H9 (cell line): ENCODE results near the gene MRPL36. TPM values are rescaled to one million over a fixed set of nuclear protein-coding genes. Genes with fewer than 3 reads are reported as not detected.

ENCODE experiments used
- DNase-seq: peaks from one replicate; pipeline ENCODE4 v3.0.0-alpha.2; 2017
- H2AFZ ChIP-seq: one replicate; pipeline ENCODE4 v1.6.1; 2013; ENCODE audit warnings: mild to moderate bottlenecking, low read length, control low read depth, moderate library complexity
- H2AK5ac ChIP-seq: 2 replicates; pipeline ENCODE4 v1.6.1; 2013; ENCODE audit warnings: low read length, control low read depth, mixed read lengths; ENCODE audit not compliant: insufficient read length
- H2BK120ac ChIP-seq: one replicate; pipeline ENCODE4 v1.6.1; 2013; ENCODE audit warnings: low read depth, mild to moderate bottlenecking, low read length, control low read depth, inconsistent platforms; ENCODE audit not compliant: poor library complexity, severe bottlenecking
- H2BK12ac ChIP-seq: 2 replicates; pipeline ENCODE4 v1.6.1; 2013; ENCODE audit warnings: low read length, control low read depth, mixed read lengths, low read depth; ENCODE audit not compliant: insufficient read length
- H2BK15ac ChIP-seq: 2 replicates; pipeline ENCODE4 v1.6.1; 2013; ENCODE audit warnings: low read depth, low read length, control low read depth
- H2BK20ac ChIP-seq: one replicate; pipeline ENCODE4 v1.6.1; 2013; ENCODE audit warnings: low read depth, mild to moderate bottlenecking, low read length, control low read depth, inconsistent platforms; ENCODE audit not compliant: poor library complexity, severe bottlenecking
- H2BK5ac ChIP-seq: 2 replicates; pipeline ENCODE4 v1.6.1; 2013; ENCODE audit warnings: low read length, control low read depth, mixed read lengths; ENCODE audit not compliant: insufficient read length
- H3K14ac ChIP-seq: 2 replicates; pipeline ENCODE4 v1.6.1; 2013; ENCODE audit warnings: low read length, control low read depth; ENCODE audit not compliant: insufficient read depth
- H3K18ac ChIP-seq: 2 replicates; pipeline ENCODE4 v1.6.1; 2013; ENCODE audit warnings: low read depth, mild to moderate bottlenecking, mixed read lengths, low read length, control low read depth; ENCODE audit not compliant: insufficient read length
- H3K23ac ChIP-seq: 2 replicates; pipeline ENCODE4 v1.6.1; 2013; ENCODE audit warnings: low read length, control low read depth, mixed read lengths, low read depth; ENCODE audit not compliant: insufficient read length
- H3K23me2 ChIP-seq: 2 replicates; pipeline ENCODE4 v1.6.1; 2013; ENCODE audit warnings: low read depth, mild to moderate bottlenecking, mixed read lengths, low read length, control low read depth; ENCODE audit not compliant: insufficient read length, poor library complexity, severe bottlenecking
- H3K27ac ChIP-seq: 2 replicates; pipeline ENCODE4 v1.5.1; 2013; ENCODE audit warnings: low read length, control low read depth, mixed read lengths, low read depth; ENCODE audit not compliant: insufficient read length
- H3K27me3 ChIP-seq: 2 replicates; pipeline ENCODE4 v1.6.1; 2013; ENCODE audit warnings: low read length, control low read depth, inconsistent platforms; ENCODE audit not compliant: insufficient read depth
- H3K4ac ChIP-seq: 2 replicates; pipeline ENCODE4 v1.6.1; 2013; ENCODE audit warnings: low read depth, mild to moderate bottlenecking, control low read depth, inconsistent platforms, low read length, moderate library complexity
- H3K4me1 ChIP-seq: 2 replicates; pipeline ENCODE4 v1.6.1; 2013; ENCODE audit warnings: low read length, control low read depth, inconsistent platforms; ENCODE audit not compliant: insufficient read depth
- H3K4me2 ChIP-seq: 2 replicates; pipeline ENCODE4 v1.6.1; 2013; ENCODE audit warnings: low read length, control low read depth, mixed read lengths; ENCODE audit not compliant: insufficient read length, insufficient read depth
- H3K56ac ChIP-seq: 2 replicates; pipeline ENCODE4 v1.6.1; 2013; ENCODE audit warnings: low read depth, mild to moderate bottlenecking, mixed read lengths, low read length, control low read depth; ENCODE audit not compliant: insufficient read length
- H3K79me1 ChIP-seq: 2 replicates; pipeline ENCODE4 v1.6.1; 2013; ENCODE audit warnings: low read depth, mild to moderate bottlenecking, moderate library complexity, low read length, control low read depth, inconsistent platforms; ENCODE audit not compliant: insufficient read depth, poor library complexity, severe bottlenecking
- H3K79me2 ChIP-seq: 2 replicates; pipeline ENCODE4 v1.6.1; 2013; ENCODE audit warnings: low read length, control low read depth, inconsistent platforms; ENCODE audit not compliant: insufficient read depth
- H3K9ac ChIP-seq: 2 replicates; pipeline ENCODE4 v1.6.1; 2013; ENCODE audit warnings: low read length, control low read depth, mixed read lengths; ENCODE audit not compliant: insufficient read length; ENCODE audit errors: extremely low read depth
- H3K9me3 ChIP-seq: one replicate; pipeline ENCODE4 v1.6.1; 2013; ENCODE audit warnings: low read depth, low read length, inconsistent platforms; ENCODE audit not compliant: control insufficient read depth
- H3T11ph ChIP-seq: one replicate; pipeline ENCODE4 v1.6.1; 2013; ENCODE audit warnings: mild to moderate bottlenecking, low read length, control low read depth, inconsistent platforms
- H4K20me1 ChIP-seq: one replicate; pipeline ENCODE4 v1.6.1; 2013; ENCODE audit not compliant: control insufficient read depth, insufficient read length, insufficient read depth
- H4K5ac ChIP-seq: 2 replicates; pipeline ENCODE4 v1.6.1; 2013; ENCODE audit warnings: low read depth, mild to moderate bottlenecking, mixed read lengths, low read length, control low read depth; ENCODE audit not compliant: insufficient read length
- H4K8ac ChIP-seq: replicated peaks from 2 replicates; pipeline ENCODE4 v1.6.1; 2013; ENCODE audit warnings: low read length, control low read depth, mixed read lengths, low read depth; ENCODE audit not compliant: insufficient read length
- H4K91ac ChIP-seq: 2 replicates; pipeline ENCODE4 v1.6.1; 2013; ENCODE audit warnings: low read depth, mild to moderate bottlenecking, moderate library complexity, mixed read lengths, low read length, control low read depth; ENCODE audit not compliant: insufficient read length
- H3K27ac Mint-ChIP-seq, 3 experiments: 2 replicates in 2 of 3; 3 replicates in 1 of 3; pipeline ENCODE4 v1.8.0; 2020 to 2021; ENCODE audit warnings: mixed read lengths in 3 of 3, mild to moderate bottlenecking in 1 of 3, moderate library complexity in 1 of 3
- H3K27me3 Mint-ChIP-seq: 2 replicates; pipeline ENCODE4 v1.8.0; 2021; ENCODE audit warnings: low read depth, mild to moderate bottlenecking, moderate library complexity, mixed read lengths
- H3K36me3 Mint-ChIP-seq, 3 experiments: 2 replicates in 2 of 3; 3 replicates in 1 of 3; pipeline ENCODE4 v1.8.0; 2020 to 2021; ENCODE audit warnings: low read depth in 3 of 3, mixed read lengths in 3 of 3; ENCODE audit not compliant: insufficient read depth in 1 of 3
- H3K4me1 Mint-ChIP-seq, 2 experiments: 2 replicates each; pipeline ENCODE4 v1.8.0; 2020; ENCODE audit warnings: mixed read lengths in 2 of 2
- H3K4me3 Mint-ChIP-seq, 2 experiments: 2 replicates in 1 of 2; 3 replicates in 1 of 2; pipeline ENCODE4 v1.8.0; 2020 to 2021; ENCODE audit warnings: mild to moderate bottlenecking in 2 of 2, mixed read lengths in 2 of 2, moderate library complexity in 1 of 2
- H3K9me3 Mint-ChIP-seq, 2 experiments: 2 replicates in 1 of 2; 3 replicates in 1 of 2; pipeline ENCODE4 v1.8.0; 2020; ENCODE audit warnings: mild to moderate bottlenecking in 2 of 2, mixed read lengths in 2 of 2, moderate library complexity in 1 of 2
- CTCF ChIP-seq: fragments of 200-600 bp; sonication (generic); conservative IDR thresholded peaks from 3 replicates; pipeline ENCODE4 v1.8.0; 2021; ENCODE audit warnings: antibody characterized with exemption, mild to moderate bottlenecking
- WGBS: extraction: QIAGEN DNeasy Blood & Tissue Kit; methylation state at CpG from one replicate; pipeline ENCODE4 v1.1.7; 2013; ENCODE audit warnings: missing lambda C conversion rate, low lambda C conversion rate, mixed read lengths; ENCODE audit not compliant: insufficient read length; ENCODE audit errors: extremely low coverage; 5-methylcytosine and 5-hydroxymethylcytosine counted together
- total RNA-seq: library from RNA; stranded (reverse); gene quantifications from 2 replicates; pipeline ENCODE4 v1.2.1, GENCODE V29; 2021

The MRPL36 gene
- total RNA-seq, 1 experiment from 2014 or later = 67.3 TPM

GRCh38 chr5:1830571-1831228 is 31.1 kb upstream of the MRPL36 start:
- H2BK15ac ChIP-seq = no peak overlapping the region
- H3K27ac Mint-ChIP-seq = no peak overlapping the region
- WGBS = no CpG with 5 or more reads among the region's 17 CpGs

More at GRCh38 chr5:1830571-1831228, 31.1 kb upstream of the MRPL36 start:
- H3T11ph ChIP-seq = no peak overlapping the region
- H3K27me3 Mint-ChIP-seq = peaks cover 13% of the 10 kb centered on the region
- H3K36me3 Mint-ChIP-seq = peaks cover 4 to 6% (median 5%) of the 10 kb centered on the region in 3 experiments; a peak in 4 of 7 replicates
- H3K27ac ChIP-seq = no peak overlapping the region
- H3K9me3 ChIP-seq = no peaks in the 10 kb centered on the region
- no peak overlapping the region for H2BK120ac ChIP-seq
- no peak overlapping the region for H3K4me2 ChIP-seq
- no peak overlapping the region for H2BK12ac ChIP-seq
- H3K79me1 ChIP-seq = no peaks in the 10 kb centered on the region
- no peaks in the 10 kb centered on the region for H4K20me1 ChIP-seq
- no peak overlapping the region for H2AFZ ChIP-seq
- H3K9ac ChIP-seq = no peak overlapping the region
- H3K14ac ChIP-seq = no peak overlapping the region
- H2BK5ac ChIP-seq = no peak overlapping the region
- H3K56ac ChIP-seq = no peak overlapping the region
- H3K9me3 Mint-ChIP-seq = no peaks in the 10 kb centered on the region
- no peak overlapping the region for H3K4ac ChIP-seq
- H4K8ac ChIP-seq = no peak overlapping the region
- DNase-seq = no peak
- peaks cover 36 to 44% of the 10 kb centered on the region in 2 experiments for H3K4me1 Mint-ChIP-seq
- no peaks in the 10 kb centered on the region for H3K27me3 ChIP-seq
- 0 out of 5 replicates have a peak overlapping the region, but pooled peaks of 1 of the 2 experiments have one; percentile 10 for H3K4me3 Mint-ChIP-seq
- no peaks in the 10 kb centered on the region for H3K4me1 ChIP-seq
- no peak for TF ChIP-seq CTCF
- no peak overlapping the region for H2AK5ac ChIP-seq
- no peaks in the 10 kb centered on the region for H3K23me2 ChIP-seq
- H4K91ac ChIP-seq = no peak overlapping the region
- H2BK20ac ChIP-seq = no peak overlapping the region
- no peak overlapping the region for H3K18ac ChIP-seq
- no peak overlapping the region for H3K23ac ChIP-seq
- H4K5ac ChIP-seq = no peak overlapping the region
- no peaks in the 10 kb centered on the region for H3K79me2 ChIP-seq
